ENCODE measurements around the gene TNPO3. TPM values are rescaled to one million over a fixed set of nuclear protein-coding genes. Genes with fewer than 3 reads are reported as not detected.

TNPO3 gene
- total and polyA plus RNA-seq, 2 donors = 25.7 to 45.9 TPM

DNA sequence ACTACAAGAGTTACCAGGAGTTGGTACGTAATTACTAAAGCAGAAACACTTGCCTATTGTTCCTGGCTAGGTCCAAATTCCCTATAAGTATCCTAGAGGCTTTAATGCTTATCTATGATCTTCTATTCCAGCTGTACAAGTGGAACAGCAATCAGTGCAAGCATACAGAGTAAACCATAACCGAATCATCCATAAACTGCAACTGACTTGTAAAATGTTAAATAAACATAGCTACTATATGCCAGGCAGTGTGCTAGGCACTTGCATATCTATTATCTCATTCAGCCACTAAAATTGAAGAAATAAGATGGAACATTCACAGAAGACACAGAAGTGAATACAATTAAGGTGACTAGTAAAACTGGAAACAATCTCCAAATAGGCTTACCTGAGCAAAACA, 61.5 kb downstream of the TNPO3 start:
- Histone ChIP-seq H3K36me3 (ENCODE audit: insufficient read depth) (peaks cover 3% of the 10 kb centered on the region), H3K4me3 (ENCODE audit: low read depth, low read length) (no peak overlapping the region), H3K4me1 (ENCODE audit: insufficient read depth) (no peaks in the 10 kb centered on the region), H3K27ac (ENCODE audit: low read depth) (no peak overlapping the region)
- 79% methylated on average over 2 of the region's 2 CpGs for WGBS
- no peak for DNase-seq (ENCODE audit: extremely low spot score)

GRCh38 chr7:128989961-128990360, 65.0 kb downstream of the TNPO3 start:
- peaks cover 1% of the 10 kb centered on the region for H3K36me3 ChIP-seq (ENCODE audit: insufficient read depth)
- no peak overlapping the region for H3K27ac ChIP-seq (ENCODE audit: low read depth)
- H3K4me3 ChIP-seq (ENCODE audit: low read depth, low read length) = no peak overlapping the region
- no peak for DNase-seq (ENCODE audit: extremely low spot score)
- 75% methylated on average over 9 of the region's 9 CpGs for WGBS
- H3K4me1 ChIP-seq (ENCODE audit: insufficient read depth) = no peaks in the 10 kb centered on the region

- H3K36me3 ChIP-seq (ENCODE audit: insufficient read depth) = peaks cover 1% of the 10 kb centered on the region
- no peaks in the 10 kb centered on the region for H3K4me1 ChIP-seq (ENCODE audit: insufficient read depth)
- DNase-seq (ENCODE audit: extremely low spot score) = no peak
- H3K4me3 ChIP-seq (ENCODE audit: low read depth, low read length) = no peak overlapping the region
- H3K27ac ChIP-seq (ENCODE audit: low read depth) = no peak overlapping the region
Observed at GRCh38 chr7:128988372-128988771, 66.5 kb downstream of the TNPO3 start.

DNA sequence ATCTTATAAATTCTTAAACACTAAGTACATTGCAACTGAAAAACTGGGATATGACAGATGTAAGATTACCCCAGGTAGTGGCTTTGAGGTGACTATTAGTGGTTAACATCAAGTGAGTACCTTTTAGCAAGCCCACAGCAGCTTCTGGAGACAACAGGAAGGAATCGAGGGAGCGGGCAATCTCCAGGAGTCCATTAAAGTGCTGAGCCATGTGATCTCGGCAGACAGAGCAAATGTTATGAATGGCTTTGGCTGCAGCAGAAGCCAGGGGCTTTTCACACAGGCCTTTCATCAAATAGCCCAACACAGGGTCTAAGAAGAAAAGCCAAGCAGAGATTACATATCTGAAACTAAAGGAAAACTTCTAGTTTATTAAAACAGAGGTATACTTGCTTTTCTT, 68.3 kb downstream of the TNPO3 start:
- Histone ChIP-seq H3K4me1 (ENCODE audit: insufficient read depth) (no peaks in the 10 kb centered on the region), H3K36me3 (ENCODE audit: insufficient read depth) (peaks cover 2% of the 10 kb centered on the region), H3K4me3 (ENCODE audit: low read depth, low read length) (no peak overlapping the region), H3K27ac (ENCODE audit: low read depth) (no peak overlapping the region)
- no peak for DNase-seq (ENCODE audit: extremely low spot score)
- WGBS = 76% methylated on average over 3 of the region's 3 CpGs

- Histone ChIP-seq H3K27ac (ENCODE audit: low read depth) (no peak overlapping the region), H3K4me1 (ENCODE audit: insufficient read depth) (no peaks in the 10 kb centered on the region), H3K4me3 (ENCODE audit: low read depth, low read length) (no peak overlapping the region), H3K36me3 (ENCODE audit: insufficient read depth) (peaks cover 2% of the 10 kb centered on the region)
- no peak for DNase-seq (ENCODE audit: extremely low spot score)
Observed at GRCh38 chr7:128985660-128986059, 69.3 kb downstream of the TNPO3 start.

- Histone ChIP-seq H3K27ac (ENCODE audit: low read depth) (no peak overlapping the region), H3K4me3 (ENCODE audit: low read depth, low read length) (no peak overlapping the region), H3K4me1 (ENCODE audit: insufficient read depth) (no peaks in the 10 kb centered on the region), H3K36me3 (ENCODE audit: insufficient read depth) (peaks cover 4% of the 10 kb centered on the region)
- DNase-seq (ENCODE audit: extremely low spot score) = no peak
- WGBS = 95% methylated on average over 2 of the region's 2 CpGs
Observed at GRCh38 chr7:128982105-128982504, 72.8 kb downstream of the TNPO3 start.

DNA sequence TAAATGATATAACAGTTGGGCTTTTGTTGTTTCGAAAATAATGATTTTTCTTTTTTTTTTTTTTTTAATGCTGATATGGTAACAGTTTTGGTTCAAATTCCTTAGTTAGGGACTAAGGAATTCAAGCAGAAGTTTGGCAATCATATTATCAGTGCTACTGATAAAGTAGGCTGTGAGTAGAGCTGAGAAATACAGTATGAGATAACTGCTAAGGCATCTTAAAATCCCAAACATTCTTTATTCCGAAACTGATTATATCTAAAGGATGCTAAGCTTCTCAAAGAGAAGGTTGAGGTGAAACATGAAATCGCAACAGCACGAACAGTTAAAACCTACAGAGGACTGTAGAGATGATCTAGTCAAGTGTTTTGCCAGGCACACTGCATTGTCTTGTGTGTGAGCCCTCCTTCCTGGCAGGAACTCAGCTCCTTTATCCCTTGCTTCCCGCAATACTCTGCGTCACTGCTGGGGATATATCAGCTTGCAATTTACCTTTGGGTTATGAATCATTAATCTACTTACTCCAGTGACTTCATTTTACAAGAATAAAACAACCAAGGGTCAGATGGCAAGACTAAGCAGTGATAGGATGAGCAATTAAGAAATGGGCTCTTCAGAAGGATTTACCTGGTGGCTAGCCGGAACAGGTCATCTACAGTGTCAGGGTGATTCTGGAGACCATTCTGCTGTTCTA, 80.5 kb downstream of the TNPO3 start:
- H3K36me3 ChIP-seq (ENCODE audit: insufficient read depth) = peaks cover 3% of the 10 kb centered on the region
- no peak overlapping the region for H3K4me3 ChIP-seq (ENCODE audit: low read depth, low read length)
- H3K27ac ChIP-seq (ENCODE audit: low read depth) = no peak overlapping the region
- 66% methylated on average over 7 of the region's 7 CpGs for WGBS
- no peak for DNase-seq (ENCODE audit: extremely low spot score)
- H3K4me1 ChIP-seq (ENCODE audit: insufficient read depth) = no peaks in the 10 kb centered on the region

GRCh38 chr7:128968624-128969023, 86.3 kb downstream of the TNPO3 start:
- Histone ChIP-seq H3K36me3 (ENCODE audit: insufficient read depth) (peaks cover 11% of the 10 kb centered on the region), H3K27ac (ENCODE audit: low read depth) (no peak overlapping the region)

DNA sequence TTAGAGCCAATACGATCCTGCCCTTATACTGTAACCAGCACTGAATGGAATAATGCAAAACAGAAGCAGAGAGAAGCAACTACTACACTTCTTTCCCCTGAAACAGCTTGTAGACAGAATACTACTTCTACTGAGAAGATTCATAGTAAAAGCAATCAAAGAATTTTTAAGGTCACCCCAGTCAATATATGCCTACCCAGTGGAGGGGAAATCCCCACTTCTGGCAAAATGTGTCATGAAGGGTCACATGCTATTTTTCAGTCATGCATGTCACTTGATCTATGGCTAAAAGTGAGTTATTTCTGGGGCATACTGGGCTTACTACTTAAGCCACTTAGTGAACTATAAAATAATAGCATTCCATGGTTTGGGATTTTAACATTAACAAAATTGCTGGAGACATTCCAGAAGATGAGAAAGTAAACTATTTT, 91.6 kb downstream of the TNPO3 start:
- Histone ChIP-seq H3K4me1 (ENCODE audit: insufficient read depth) (no peaks in the 10 kb centered on the region), H3K4me3 (ENCODE audit: low read depth, low read length) (no peak overlapping the region), H3K27ac (ENCODE audit: low read depth) (peak overlapping the region; percentile 23), H3K36me3 (ENCODE audit: insufficient read depth) (peaks cover 13% of the 10 kb centered on the region)
- WGBS = 91% methylated on average over 1 of the region's 1 CpG
- no peak for DNase-seq (ENCODE audit: extremely low spot score)

More at GRCh38 chr7:128968624-128969023, 86.3 kb downstream of the TNPO3 start:
- no peaks in the 10 kb centered on the region for H3K4me1 ChIP-seq (ENCODE audit: insufficient read depth)
- no peak for DNase-seq (ENCODE audit: extremely low spot score)
- no peak overlapping the region for H3K4me3 ChIP-seq (ENCODE audit: low read depth, low read length)
- WGBS = 91% methylated on average over 1 of the region's 1 CpG

- DNase-seq (ENCODE audit: extremely low spot score) = no peak
- no peaks in the 10 kb centered on the region for H3K4me1 ChIP-seq (ENCODE audit: insufficient read depth)
- H3K4me3 ChIP-seq (ENCODE audit: low read depth, low read length) = no peak overlapping the region
- peak overlapping the region; percentile 23 for H3K27ac ChIP-seq (ENCODE audit: low read depth)
- H3K36me3 ChIP-seq (ENCODE audit: insufficient read depth) = peaks cover 13% of the 10 kb centered on the region
Observed at GRCh38 chr7:128962899-128963298, 92.0 kb downstream of the TNPO3 start.

GRCh38 chr7:128961030-128961659, 93.8 kb downstream of the TNPO3 start:
- no peak for DNase-seq (ENCODE audit: extremely low spot score)
- 90% methylated on average over 8 of the region's 8 CpGs for WGBS
- Histone ChIP-seq H3K4me1 (ENCODE audit: insufficient read depth) (no peaks in the 10 kb centered on the region), H3K36me3 (ENCODE audit: insufficient read depth) (peaks cover 5% of the 10 kb centered on the region), H3K4me3 (ENCODE audit: low read depth, low read length) (no peak overlapping the region), H3K27ac (ENCODE audit: low read depth) (no peak overlapping the region)

GRCh38 chr7:128959296-128959695, 95.6 kb downstream of the TNPO3 start:
- no peak overlapping the region for H3K4me3 ChIP-seq (ENCODE audit: low read depth, low read length)
- H3K27ac ChIP-seq (ENCODE audit: low read depth) = no peak overlapping the region
- peaks cover 5% of the 10 kb centered on the region for H3K36me3 ChIP-seq (ENCODE audit: insufficient read depth)
- DNase-seq (ENCODE audit: extremely low spot score) = no peak
- no peaks in the 10 kb centered on the region for H3K4me1 ChIP-seq (ENCODE audit: insufficient read depth)
- WGBS = 92% methylated on average over 4 of the region's 4 CpGs

- H3K4me1 ChIP-seq (ENCODE audit: insufficient read depth) = no peaks in the 10 kb centered on the region
- peaks cover 3% of the 10 kb centered on the region for H3K36me3 ChIP-seq (ENCODE audit: insufficient read depth)
- no peak overlapping the region for H3K4me3 ChIP-seq (ENCODE audit: low read depth, low read length)
- no peak overlapping the region for H3K27ac ChIP-seq (ENCODE audit: low read depth)
- no peak for DNase-seq (ENCODE audit: extremely low spot score)
Observed at GRCh38 chr7:128955981-128956380, 98.9 kb downstream of the TNPO3 start.
